ENCODE measurements around the gene MPZL1.
"Not testable (repeated sequence)": the region's sequence is repeated elsewhere in the genome, so short reads cannot be mapped to it uniquely, and the experiment has no call there.

MPZL1 gene

GRCh38 chr1:167719715-167720421 is 1.9 kb upstream of the MPZL1 start:
- DNase-seq: not testable (repeated sequence)

GRCh38 chr1:167720965-167721616 is 691 bp upstream of the MPZL1 start:
- no peak for DNase-seq

GRCh38 chr1:167722152-167722869 is 529 bp downstream of the MPZL1 start:
- DNase-seq: peak in 1 of 4 experiments; percentile 11

- DNase-seq: no peak
These were observed 1.1 kb downstream of the MPZL1 start for GRCh38 chr1:167722870-167723251.

GRCh38 chr1:167723707-167724323 is 2.0 kb downstream of the MPZL1 start:
- no peak for DNase-seq

GRCh38 chr1:167726008-167726407 is 4.2 kb downstream of the MPZL1 start:
- no peak for DNase-seq

GRCh38 chr1:167728818-167729410 is 7.1 kb downstream of the MPZL1 start:
- no peak for DNase-seq

- DNase-seq: no peak
These were observed 12.4 kb downstream of the MPZL1 start for GRCh38 chr1:167734227-167734626.

GRCh38 chr1:167734841-167735240 is 13.1 kb downstream of the MPZL1 start:
- no peak for DNase-seq

GRCh38 chr1:167737169-167737568 is 15.4 kb downstream of the MPZL1 start:
- DNase-seq: no peak

GRCh38 chr1:167738158-167738557 is 16.4 kb downstream of the MPZL1 start:
- DNase-seq: no peak

- DNase-seq: no peak
These were observed 18.0 kb downstream of the MPZL1 start for GRCh38 chr1:167739752-167740151.

GRCh38 chr1:167741103-167741502 is 19.3 kb downstream of the MPZL1 start:
- DNase-seq: not testable (repeated sequence)

- not testable (repeated sequence) for DNase-seq
These were observed 20.7 kb downstream of the MPZL1 start for GRCh38 chr1:167742392-167743057.

GRCh38 chr1:167744901-167745300 is 23.1 kb downstream of the MPZL1 start:
- no peak for DNase-seq

GRCh38 chr1:167746013-167746672 is 24.4 kb downstream of the MPZL1 start:
- no peak for DNase-seq

GRCh38 chr1:167746988-167747655 is 25.3 kb downstream of the MPZL1 start:
- DNase-seq: no peak

- no peak for DNase-seq
These were observed 26.2 kb downstream of the MPZL1 start for GRCh38 chr1:167747988-167748387.

GRCh38 chr1:167748906-167749305 is 27.1 kb downstream of the MPZL1 start:
- DNase-seq: no peak

GRCh38 chr1:167749741-167750140 is 28.0 kb downstream of the MPZL1 start:
- DNase-seq: no peak

GRCh38 chr1:167750641-167751040 is 28.9 kb downstream of the MPZL1 start:
- DNase-seq: no peak
